PC-9 (cell line): ENCODE data around the gene DDX41.

Experiments used
- CTCF ChIP-seq: fragments of 200-600 bp; sonication (generic); conservative IDR thresholded peaks from 2 replicates; pipeline ENCODE4 v1.6.1; 2017; ENCODE audit warnings: mixed run types, antibody characterized with exemption, mild to moderate bottlenecking, moderate library complexity
- EZH2 ChIP-seq: fragments of 200-600 bp; sonication (generic); IDR thresholded peaks from 2 replicates; pipeline ENCODE4 v1.8.0; 2017; ENCODE audit warnings: antibody characterized with exemption, low read depth

DNA sequence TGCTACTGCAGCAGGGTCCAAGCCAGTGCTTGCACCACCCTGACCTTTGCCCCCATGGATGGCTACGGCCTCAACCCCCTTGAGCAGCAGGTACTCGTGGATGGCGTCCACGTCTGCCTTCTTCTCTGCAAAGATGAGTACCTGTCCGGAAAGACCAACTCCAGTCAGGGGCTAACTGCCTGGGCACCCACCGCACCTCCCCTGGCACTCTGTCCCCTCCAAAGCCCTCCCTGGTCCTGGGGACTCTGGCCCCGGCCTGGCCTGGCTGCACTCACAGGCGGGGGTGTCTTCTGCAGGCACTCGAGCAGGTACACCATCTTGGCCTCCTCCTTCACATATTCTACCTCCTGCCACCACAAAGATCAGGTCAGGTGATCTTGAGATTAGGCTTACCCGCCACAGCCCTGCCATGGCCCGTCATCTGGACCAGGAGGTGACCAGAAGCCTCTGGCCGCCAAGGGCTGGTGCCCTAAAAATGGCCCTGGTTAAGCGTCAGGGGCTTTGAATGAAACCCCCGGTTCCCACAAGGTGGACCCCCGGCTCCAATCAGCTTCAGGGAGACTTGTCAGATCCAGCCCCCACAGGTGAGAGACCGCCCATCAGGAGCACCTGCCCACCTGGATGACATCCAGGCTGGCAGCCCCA is 3.9 kb downstream of the DDX41 start:
- TF ChIP-seq EZH2 (no peak), CTCF (no peak)
